Heart left ventricle (tissue), 13 donors: ENCODE results near the gene IGSF8.

Source experiments
- CTCF ChIP-seq, 12 donors: fragments of 200-600 bp; sonication (generic) in 4 of 12; IDR thresholded peaks; one replicate each; pipeline versions ENCODE4 v1.5.0 to v1.8.0; 2018 to 2022; ENCODE audit warnings: antibody characterized with exemption in 12 of 12, mild to moderate bottlenecking in 5 of 12
- POLR2A ChIP-seq, 2 donors: fragments of 450-650 bp; IDR thresholded peaks; one replicate each; pipeline ENCODE4 v1.6.1; 2017; ENCODE audit warnings: antibody characterized with exemption in 2 of 2, mild to moderate bottlenecking in 2 of 2, moderate library complexity in 2 of 2
- donor health status: ischemic (EF 13 %, LVEDD 7.1; RV severe dilation, severe dysfunction).
- donor health status: DM: no; HTN: yes; CAD: no.
- donor health status: DM: no; HTN: no; CAD: no.
- donor health status: ischemic (EF 25% LVEDD 6.9; RV normal size, moderate dysfunction).
- donor health status: ischemic (EF 25% LVEDD 5.7; RV mildly dilated, moderate dysfunction).
- donor health status: ischemic (EF 35%, LVEDD 5.7; RV mildly dilated, moderate dysfunction).
- donor health status: nonischemic (EF 11% LVEDD 7.7; RV severe dilation, severe dysfunction).
- donor health status: DM: yes; HTN: yes; CAD: no.
- donor health status: PGD.
- donor health status: ischemic (EF 29% LVEDD 5.4; RV normal size, mild dysfunction).
- donor health status: nonischemic (EF 23%, LVEDD 6.1; RV moderate dilation, normal function).

DNA sequence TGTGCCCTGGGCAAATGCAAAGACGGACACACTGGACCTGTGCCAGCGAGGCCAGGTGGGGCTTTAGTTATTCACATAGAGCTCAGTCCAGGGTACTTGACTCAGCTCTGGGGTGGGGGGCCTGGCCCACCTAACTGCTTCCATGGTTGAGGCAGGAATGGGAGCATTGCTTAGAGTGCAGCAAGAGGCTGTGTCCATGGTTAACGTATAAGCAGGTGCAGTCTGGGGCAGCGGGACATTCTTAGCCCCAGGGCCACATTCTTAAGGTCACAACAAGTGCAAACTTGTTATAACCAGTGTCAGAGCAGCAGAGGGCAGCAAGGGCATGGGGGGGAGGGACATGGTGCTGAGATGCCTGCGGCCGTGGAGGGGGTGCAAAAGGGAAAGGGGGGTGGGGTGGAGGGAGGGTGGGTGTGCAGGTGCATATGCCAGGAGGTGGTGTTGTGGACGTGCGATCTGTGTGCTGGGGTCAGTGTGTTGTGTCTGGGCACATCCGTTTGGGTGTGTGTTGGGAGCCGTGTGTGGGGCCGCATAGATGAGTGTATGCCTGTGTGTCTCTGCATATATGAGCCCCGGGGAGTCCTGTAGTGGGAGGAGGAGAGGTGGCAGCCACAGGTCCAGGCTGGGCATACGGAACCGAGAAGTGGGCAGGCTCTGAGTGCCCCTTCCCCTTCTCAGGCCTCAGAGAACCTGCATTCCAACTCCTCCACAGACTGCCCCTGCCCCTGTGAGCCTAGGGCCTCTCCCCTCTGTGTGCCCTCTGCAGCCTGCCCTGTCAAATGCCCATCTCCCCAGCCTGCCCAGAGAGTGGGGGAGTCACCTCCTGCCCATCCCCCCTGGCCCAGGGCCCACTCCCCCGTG is 36.8 kb downstream of the IGSF8 start:
- TF ChIP-seq POLR2A (IDR thresholded peaks at IDR 0.05) (no peak), CTCF (IDR thresholded peaks at IDR 0.05) (no peak)
